G401.6 (cell line): ENCODE data around the gene CRIM1.

ENCODE experiments used
- FAIRE-seq: peaks from 2 replicates; lab custom pipeline; 2012; peaks lifted over from hg19 to GRCh38; lab: Jason Lieb, UNC

Gene CRIM1

DNA sequence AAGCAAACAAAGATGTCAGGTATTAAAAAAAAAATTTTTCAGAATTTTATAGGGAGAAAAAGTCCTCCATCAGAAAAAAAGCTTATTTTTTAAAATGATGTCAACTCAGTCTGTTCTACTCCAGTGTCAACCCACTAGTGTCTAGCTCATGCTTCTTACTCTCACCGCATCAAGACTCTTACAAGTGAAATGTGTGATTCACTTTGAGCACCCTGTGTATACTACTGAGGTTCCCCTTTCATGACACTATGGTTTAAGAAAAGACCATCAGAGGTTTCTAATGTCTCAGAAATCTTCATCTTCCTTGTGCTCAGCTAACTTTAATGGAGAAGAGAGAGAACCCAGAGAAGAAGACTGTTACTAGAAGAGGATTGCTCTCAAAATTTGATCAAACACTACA is 199.0 kb downstream of the CRIM1 start:
- FAIRE-seq: no peak

DNA sequence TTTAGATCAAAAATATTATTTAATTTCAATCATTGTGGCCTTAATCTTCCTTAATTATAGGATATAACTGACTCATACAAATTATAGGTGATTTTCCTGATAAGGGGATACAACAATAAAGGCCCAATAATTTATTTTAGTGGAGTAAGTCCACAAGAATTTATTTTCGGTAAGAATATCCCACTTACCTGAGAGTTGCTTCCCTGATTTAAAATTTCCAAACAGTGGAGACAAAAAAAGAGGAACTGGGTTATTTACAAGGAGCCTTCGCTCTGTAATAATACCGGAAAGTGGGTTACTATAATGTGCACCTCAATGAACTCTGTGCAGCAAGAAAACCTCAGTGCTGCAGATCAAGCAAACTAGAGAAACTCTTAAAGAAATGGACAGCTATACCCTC is 200.2 kb downstream of the CRIM1 start:
- FAIRE-seq: no peak

DNA sequence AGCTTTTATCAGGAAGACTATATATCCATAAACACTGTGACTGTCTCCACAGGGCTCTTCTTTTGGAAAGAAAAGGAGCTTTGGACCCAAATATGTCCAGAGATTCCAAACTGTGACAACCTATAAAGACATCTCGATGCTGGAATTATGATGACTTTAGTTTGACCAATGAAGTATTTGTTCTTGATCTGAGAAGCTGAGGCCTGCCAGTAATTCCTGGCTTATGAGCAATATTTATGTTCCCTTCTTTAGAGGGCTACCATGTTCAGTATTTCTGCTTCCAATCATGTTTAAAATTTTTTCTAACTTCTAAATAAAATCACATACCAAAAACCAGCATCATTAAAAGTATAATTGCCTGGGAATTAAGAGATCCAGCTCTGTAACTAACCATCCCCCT is 201.3 kb downstream of the CRIM1 start:
- no peak for FAIRE-seq

DNA sequence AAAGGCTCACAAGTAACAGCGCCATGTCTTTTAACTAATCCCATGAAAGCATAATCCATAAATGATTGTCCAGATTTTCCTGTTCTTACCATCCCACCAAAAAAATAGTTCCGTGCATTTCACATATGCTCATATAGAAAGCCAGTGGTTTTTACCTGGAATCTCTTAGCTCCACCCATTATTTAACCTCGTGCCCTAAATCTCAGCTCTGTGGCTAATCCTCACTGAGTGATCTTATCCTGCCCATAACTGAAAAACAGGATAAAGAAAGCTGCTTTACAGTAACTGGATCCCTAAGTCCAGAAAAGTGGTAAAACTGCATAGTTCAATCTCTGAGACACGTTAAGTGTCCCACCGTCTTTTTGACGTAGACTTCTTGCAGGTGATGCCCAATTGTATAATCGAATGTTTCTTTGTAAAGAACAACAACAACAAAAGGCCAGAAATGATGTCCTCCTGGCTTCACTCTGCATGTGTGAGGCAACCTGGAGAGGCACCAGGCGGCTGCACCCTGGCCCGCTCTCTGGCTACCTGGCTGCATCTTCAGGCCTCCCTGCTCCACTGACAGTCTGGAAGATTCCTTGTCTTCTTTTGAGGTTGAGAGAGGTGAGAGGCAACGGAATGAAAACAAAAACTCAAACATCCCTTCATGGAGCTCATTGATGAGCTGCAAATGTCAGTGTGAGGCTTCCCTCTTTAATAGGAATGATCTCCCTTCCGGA is 203.8 kb downstream of the CRIM1 start:
- FAIRE-seq: peak; percentile 96

DNA sequence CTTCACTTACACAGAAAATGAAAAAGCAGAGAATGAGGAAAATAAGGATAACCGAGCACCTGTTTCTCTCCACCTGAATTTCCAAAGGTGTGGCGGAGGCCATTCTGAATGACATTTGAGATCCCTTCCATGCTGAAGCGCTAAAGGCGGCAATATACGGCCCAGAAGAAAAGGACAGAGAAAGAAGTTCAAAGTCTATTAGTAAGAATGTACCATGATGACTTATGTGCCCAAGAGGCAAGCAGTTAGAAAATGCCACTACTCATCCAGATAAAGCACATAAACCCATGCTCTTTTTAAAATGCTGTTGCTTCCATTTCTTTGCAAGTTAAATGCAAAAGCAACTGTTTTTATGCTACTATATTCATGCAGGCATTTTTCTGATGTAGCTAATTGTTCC is 205.1 kb downstream of the CRIM1 start:
- no peak for FAIRE-seq

DNA sequence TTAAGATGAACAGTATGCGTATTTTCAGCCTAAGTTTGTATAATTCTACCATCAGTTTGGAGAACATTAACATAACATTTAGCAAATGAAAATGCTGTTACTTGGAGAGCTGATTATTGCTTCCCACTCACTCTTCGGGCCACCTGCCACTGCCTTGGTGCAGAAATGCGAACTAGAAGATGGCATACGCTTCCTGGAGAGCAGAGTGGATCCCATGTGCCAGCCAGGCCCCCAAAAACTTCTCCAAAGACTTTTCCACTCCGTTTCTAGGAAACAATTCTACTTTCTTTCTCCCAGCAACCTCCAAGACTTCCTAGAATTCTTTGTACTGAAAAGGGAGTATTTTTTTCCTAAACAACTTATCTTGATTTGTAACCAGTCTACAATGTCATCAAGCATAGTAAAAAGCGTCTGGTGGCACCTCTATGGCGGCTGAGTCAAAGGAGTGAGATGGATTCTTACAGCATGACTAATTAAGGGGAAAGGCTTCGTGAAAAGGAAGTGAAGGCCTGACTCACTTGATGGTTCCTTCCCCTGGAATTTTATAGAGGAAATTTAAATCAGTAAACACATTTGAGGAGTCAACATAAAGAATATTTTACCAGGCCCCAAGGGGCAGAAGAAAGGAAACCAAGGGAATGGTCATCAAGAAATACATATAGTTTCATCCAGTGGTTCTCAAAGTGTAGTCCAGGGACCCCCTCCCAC is 205.8 kb downstream of the CRIM1 start:
- peak; percentile 99 for FAIRE-seq

DNA sequence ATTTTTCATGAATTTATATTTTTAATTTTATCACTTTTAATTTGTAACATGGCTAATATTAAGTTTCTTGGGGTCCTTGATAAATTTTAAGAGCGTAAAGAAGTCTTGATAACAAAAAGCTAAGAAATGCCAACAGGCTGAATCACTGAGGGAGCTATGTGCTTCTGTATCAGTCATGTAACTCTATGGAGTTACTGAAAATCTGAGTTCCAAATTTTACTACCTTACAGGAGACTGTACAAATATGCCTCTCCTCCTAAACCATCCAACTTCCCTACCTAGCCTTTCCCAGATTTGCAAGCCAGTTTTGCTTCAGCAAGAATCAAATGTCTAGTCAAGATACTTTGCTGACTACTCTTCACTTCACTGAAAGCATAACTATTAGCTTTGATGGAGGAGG is 206.7 kb downstream of the CRIM1 start:
- no peak for FAIRE-seq

DNA sequence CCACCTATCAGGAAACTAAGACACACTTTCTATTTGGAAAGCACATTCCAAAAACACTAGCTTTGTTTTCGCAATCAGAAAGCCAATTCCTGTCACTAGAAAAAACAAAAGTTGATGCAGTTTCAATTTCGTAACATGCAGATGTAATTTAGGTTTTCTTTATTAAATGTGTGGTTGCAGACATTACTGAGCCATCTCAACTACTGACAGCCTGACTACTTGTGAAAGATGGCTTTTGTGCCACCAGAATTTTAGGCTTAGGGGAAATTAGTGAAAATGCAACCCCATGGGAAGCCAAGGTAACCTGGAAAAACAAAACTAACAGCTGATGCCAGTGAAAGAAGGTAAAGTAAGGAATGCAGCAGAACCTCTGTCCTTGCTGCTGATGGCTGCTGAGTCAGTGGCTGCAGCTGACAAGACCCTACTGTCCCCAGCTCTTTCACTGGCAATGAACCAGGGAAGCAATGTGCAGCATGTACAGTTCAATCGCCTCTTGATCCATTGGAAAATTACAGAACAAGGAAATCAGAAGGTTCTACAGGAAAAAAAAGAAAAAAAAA is 207.5 kb downstream of the CRIM1 start:
- no peak for FAIRE-seq

DNA sequence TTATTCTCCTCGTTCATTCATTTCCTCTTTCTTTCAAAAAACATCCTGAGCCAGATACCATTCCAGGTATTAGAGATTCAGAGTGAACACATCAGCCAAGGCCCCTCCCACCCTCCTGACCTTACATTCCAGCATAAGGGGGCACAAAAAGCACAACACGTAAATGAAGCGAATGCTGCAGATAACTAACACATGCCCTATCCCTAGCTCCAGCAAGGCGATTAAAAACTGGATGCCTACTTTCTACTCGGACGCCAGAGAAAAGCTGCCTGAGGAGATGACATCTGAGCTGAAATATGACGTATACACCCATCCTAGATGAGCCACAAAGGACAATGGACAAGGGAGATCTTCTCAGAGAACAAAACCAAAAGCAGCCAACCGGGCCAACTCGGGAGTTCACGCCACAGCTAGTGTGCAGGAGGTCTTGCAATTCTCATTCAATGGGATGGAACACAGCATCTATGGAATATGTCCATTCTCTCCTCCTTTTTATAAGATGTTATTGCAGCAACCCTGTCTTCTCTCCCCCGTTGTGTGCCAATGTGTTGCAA is 208.9 kb downstream of the CRIM1 start:
- peak; percentile 92 for FAIRE-seq

DNA sequence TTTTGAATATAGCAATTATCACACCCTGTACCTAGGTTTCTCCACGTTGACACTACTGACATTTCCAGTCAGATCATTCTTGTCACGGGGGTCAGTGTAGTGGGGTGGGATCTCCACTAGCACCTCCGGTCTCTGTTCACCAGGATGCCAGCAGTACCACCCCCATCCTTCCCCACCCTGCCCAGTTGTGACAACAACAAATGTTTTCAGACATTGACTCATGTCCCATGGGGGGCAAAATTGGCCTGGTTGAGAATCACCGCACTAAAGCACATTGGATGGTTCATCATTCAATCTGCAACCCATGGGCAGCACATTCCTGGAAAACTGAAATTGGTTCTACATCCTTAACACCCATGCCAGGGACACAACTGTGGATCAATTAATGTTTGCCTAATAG is 210.1 kb downstream of the CRIM1 start:
- FAIRE-seq: no peak

DNA sequence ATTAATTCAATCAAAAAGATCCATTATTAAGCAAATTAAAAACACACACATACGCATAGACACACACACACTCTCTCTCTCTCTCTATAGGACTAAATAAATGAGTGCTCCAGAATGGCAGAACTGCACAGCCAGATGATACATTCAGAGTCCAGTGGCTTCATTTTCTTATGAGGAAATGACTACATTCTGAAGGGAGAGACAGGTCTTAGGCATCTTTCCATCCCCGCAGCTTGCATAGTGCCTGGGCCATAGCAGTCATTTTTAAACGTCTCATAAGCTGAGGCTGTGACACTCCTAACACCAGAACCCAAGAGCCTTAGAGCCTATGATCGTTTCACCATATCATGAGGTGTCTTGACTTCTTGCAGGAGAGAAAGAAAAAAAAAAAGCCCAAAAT is 211.3 kb downstream of the CRIM1 start:
- no peak for FAIRE-seq

DNA sequence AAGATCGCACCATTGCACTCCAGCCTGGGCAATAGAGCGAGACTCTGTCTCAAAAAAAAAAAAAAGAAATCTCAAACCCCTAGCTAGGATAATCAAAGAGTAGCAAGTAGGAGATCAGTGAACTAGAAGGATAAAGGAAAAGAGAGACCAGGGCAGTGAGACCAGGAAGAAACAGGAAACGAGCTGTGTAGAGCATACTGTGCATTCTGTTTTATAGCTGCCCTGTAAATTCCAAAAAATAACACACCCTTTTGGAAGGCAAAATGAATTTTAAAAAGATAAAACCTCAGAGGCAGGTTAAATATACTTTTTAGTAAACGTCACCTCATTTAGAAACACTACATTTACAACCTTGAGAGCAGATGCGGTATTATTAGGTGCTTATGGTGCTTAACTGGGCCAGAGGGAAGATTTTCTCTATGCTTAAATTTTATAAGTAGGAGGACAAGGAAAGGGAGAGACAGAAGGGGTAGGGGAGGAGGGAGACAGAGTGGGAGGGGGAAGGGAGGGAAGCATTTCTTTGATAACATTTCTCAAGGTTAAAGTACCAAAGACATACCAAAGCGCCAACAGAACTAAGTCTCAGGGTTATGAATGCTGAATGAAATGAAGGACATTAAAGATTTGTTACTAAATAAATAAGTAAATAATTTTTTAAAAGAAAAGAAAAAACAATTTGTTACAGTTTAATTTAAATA is 212.3 kb downstream of the CRIM1 start:
- no peak for FAIRE-seq

DNA sequence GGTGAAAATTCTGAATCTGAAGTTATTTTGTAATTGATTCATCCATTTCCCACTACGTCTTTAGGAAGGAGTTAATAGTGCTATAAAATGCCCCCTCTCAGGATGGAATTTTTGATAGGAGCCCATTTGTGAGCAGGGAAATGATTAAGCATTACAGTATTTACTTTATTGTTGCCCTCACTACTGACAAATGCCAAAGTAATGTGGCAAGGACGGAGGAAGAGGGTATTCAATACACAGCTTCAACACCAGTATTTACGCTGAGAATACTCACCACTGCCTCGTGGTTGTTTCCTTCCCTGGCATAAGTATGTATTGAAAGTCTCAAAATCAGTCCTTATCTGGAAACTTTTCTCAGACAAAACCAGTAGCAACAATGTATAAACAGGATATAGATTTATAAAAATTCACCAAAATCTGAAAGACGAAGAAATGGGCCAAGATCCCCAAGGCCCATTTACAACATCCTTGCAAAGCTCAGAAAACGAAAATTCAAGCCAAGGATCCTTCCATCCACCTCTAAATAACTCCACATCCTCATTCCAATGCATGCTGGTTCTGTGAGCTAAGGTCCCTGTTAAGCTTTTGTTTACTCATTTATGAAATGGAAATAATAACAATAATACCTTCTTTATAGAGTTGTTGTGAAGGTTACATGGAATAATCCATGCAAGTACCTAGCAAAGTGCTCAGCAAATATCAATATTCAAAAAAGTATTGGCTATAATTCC is 213.1 kb downstream of the CRIM1 start:
- no peak for FAIRE-seq

DNA sequence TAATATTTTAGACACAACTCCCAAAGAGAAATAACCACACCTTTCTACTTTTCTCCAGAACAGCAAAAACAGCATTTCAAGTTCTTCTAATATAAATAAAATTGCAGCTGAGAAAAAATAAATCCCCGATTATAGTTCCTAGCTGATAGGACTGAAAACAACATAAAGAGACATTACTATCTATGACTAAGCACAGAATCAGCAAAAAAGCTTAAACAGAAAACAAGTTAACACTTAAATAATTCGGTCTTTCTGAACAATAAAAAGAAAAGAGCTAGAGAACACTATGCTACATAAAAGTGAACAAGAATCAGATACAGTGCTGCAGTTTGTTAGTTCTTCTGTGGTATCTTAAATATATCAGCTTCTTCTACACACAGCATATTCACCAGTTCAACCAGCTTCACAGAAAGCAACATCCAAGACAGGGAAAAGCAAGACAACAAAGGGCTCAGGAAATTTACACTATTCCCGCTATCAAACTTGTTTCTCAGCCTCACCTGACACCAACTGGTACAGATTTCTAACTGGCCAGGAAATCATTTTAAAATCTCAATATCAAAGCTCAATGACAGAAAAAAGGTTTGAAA is 213.8 kb downstream of the CRIM1 start:
- no peak for FAIRE-seq

DNA sequence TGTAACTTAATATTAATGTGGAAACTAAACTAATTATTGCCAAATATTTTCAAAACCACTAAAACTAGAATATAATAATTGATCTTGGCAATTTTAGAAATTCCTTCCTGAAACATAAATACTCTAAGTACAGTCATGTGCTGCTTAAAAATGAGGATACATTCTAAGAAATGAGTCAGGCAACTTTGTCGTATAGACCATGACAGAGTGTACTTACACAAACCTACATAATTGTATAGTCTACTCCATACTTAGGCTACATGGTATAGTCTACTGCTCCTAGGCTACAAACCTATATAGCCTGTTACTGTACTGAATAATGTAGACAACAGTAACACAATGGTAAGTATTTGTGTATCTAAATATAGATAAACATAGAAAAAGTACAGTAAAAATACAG is 214.8 kb downstream of the CRIM1 start:
- FAIRE-seq: no peak

DNA sequence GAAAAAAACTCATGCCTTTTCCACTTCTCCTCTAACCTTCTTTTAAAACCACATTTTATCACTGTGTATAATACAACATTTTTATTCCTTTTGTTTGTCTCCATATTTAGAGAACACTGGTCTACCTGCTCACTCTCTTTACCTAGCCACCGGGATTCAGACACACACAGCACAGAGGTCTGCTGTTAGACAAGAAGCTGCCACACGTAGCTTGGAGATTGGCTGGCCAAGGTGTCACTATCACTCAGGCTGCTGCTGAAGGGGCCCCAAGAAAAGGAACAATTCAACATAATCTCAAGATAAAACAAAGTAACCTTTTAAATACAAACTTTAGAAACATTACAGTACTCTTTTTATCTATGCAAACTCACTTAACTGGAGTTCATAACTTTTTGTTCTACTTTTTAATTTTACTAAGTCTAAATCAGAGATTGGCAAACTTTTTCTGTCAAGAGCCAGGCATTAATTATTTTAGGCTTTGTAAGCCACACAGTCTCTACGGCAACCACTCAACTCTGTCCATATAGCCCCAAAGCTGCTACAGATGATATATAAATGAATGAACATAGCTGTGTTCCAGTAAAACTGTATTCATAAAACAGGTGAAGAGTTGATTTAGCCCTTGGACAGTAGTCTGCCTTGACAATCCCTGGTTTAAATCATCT is 216.6 kb downstream of the CRIM1 start:
- peak; percentile 50 for FAIRE-seq

DNA sequence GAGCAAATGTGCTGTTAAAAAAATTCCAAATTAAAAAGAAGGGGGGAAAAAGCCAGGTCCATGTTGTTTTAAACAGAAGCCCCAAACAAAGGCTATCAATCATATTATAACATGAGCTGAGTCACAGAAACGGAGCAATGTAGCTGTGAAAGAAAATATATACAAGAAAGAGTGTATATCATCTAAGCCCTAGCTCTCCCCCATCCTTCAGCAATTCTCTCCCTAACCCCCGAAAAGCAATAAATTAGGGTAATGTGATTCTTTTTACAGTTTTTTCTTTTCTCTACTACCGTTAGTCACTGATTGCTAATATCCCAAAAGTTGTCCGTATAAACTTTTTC is 217.1 kb downstream of the CRIM1 start:
- FAIRE-seq: no peak

DNA sequence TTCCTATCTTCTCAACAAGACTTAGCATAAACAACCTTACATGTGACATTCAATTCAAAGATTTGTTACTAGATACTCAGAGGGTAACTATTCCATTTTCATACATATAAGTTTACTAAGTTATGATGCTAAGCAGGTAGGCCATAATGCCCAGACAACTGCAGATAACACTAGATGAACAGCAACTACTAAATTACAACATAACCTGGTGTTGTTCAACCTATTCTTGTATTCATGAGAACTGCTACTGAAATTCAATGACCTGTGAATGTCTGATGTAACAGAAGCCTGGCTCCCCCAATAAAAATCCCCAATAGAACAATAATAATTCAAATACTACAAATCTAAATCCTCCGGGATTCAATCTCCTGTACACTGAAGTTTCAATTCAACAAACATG is 217.6 kb downstream of the CRIM1 start:
- FAIRE-seq: peak; percentile 54

DNA sequence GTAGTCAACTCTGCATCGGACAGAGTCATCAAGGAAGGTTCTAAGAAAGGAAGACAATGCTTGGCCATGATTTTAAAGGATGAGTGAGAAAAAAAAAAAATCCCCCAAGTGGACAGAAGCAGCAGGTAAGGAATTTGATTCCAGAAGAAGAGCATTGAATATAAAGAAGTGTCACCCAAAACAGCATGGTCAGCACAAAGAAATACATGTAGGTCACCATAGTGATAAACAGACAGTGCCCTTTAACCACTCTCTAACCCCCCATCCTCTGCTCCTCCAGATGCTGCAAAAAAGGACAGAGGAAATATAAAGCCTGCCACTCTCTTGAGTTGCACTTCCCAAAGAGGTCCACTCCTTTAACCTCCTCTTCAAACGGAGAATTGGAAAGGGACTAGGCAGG is 219.0 kb downstream of the CRIM1 start:
- no peak for FAIRE-seq

DNA sequence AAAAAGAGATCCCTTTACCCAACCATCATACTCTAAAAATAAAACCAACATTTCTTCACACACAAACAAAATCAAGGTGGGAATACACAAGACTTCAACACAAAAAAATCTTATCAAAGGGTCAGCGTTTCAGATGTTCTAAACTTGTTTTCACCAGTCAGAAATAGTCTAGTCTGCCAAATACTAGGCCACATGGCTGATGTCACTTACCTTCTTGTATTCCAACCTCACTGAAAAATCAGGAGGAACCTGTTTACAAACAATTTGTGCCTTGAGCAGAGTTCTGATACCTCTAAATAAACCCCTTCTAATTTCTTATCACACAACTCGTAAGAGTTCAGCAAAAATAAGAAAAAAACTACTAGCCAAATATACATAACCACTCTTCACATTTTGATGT is 222.3 kb downstream of the CRIM1 start:
- peak; percentile 51 for FAIRE-seq
